Fibroblast of pulmonary artery (primary cell): Measurements from ENCODE around the gene PTPRK.
A peak's percentile ranks its signal among the peaks of the same experiment; 100 is the strongest.

ENCODE experiments used
- DNase-seq: peaks from one replicate; pipeline ENCODE4 v3.0.0-alpha.2; 2010; ENCODE audit warnings: low read depth
- H3K4me3 ChIP-seq: replicated peaks from 2 replicates; pipeline ENCODE4 v1.5.1; 2011; ENCODE audit warnings: low read depth, mild to moderate bottlenecking, control low read depth, low read length, moderate library complexity
- CTCF ChIP-seq: IDR thresholded peaks from 2 replicates; pipeline ENCODE4 v1.5.1; 2011; ENCODE audit warnings: mild to moderate bottlenecking, control low read depth, low read length, inconsistent platforms; ENCODE audit errors: missing control alignments

PTPRK gene

GRCh38 chr6:128380891-128381290, 139.5 kb downstream of the PTPRK start:
- no peak overlapping the region for H3K4me3 ChIP-seq
- TF ChIP-seq CTCF = no peak
- DNase-seq = no peak

- TF ChIP-seq CTCF = no peak
- H3K4me3 ChIP-seq = no peak overlapping the region
- no peak for DNase-seq
Measured at GRCh38 chr6:128379577-128379976, 140.8 kb downstream of the PTPRK start.

- no peak for DNase-seq
- no peak overlapping the region for H3K4me3 ChIP-seq
- no peak for TF ChIP-seq CTCF
Measured at GRCh38 chr6:128376952-128377503, 143.4 kb downstream of the PTPRK start.

GRCh38 chr6:128371136-128371535, 149.3 kb downstream of the PTPRK start:
- DNase-seq = no peak
- H3K4me3 ChIP-seq = no peak overlapping the region
- TF ChIP-seq CTCF = no peak

DNA sequence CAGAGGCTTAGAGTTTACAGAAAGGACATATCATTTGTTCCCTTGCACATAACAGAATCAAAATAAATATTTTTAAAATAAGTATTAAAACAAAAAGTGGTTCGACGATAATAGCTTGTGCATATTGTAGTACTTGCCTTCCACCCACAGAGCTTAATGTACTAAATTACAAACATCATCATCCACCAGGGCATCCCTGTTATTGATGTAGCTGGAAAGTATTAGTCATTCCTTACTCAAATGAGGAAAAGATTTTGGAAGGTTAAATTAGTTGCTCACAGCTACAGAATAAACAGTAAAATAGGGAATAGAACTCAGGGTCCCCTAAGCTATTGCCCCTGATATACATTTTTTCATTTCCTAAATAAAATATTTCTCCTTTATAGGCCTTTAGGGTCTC, 150.3 kb downstream of the PTPRK start:
- no peak overlapping the region for H3K4me3 ChIP-seq
- DNase-seq = peak; percentile 56
- no peak for TF ChIP-seq CTCF

DNA sequence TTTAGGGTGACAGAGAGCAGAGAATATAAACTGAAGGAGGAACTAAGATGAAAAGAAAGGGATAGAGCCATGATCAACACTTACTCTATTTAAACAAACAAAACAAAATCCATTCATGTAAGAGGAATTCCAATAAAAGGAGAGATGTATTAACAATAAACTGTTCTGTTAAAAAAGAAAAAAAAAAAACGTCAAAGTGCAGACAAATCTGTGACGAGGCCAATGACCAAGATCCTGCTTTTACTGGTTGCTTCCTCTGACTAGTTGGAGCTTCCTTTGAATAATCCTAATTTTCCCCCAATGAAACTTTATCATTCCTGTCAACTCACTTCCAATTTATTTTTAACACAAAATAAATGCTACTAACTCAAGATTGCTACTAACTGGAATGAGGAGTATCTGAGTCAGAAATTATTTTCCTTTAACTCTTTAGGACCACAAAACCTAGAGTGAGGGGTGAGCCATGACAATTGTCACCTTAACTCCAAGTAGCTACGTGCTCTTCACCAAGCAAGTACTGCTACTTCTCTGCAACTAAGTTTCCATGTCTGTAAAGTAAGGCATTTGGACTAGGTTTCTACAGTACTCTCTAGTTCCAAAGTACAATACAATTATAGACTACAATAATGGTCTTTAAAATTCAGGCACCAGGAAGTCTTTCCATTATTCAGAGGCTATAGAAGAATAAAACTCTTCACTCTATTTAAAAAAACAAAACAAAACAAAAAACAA, 152.0 kb downstream of the PTPRK start:
- no peak overlapping the region for H3K4me3 ChIP-seq
- no peak for TF ChIP-seq CTCF
- DNase-seq = no peak

DNA sequence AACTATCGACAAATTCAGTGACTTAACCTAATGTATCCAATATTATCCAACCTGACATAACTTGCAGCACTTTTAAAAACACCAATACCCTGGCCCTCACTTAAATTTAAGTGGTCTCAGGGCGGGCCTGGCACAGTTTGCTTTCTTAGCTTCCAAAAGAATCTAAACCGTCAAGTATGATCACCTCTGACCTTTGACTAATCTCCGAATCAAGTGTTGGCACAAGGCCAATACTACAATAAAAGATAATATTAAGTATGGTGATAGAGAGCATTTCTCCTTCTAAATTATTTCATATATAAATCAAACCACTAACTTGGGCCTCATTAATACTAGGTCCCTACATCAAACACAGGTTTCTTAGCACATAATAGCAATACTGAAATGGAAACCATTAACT, 153.0 kb downstream of the PTPRK start:
- H3K4me3 ChIP-seq = no peak overlapping the region
- no peak for TF ChIP-seq CTCF
- DNase-seq = no peak
